Calu3 (cell line): ENCODE measurements around the gene JAKMIP2. TPM values are rescaled to one million over a fixed set of nuclear protein-coding genes. Genes with fewer than 3 reads are reported as not detected.
A peak's percentile ranks its signal among the peaks of the same experiment; 100 is the strongest.

ENCODE experiments used
- BruUV-seq: library from RNA; stranded (reverse); fragments of 400-500 nt; replicated peaks from 2 replicates; lab custom pipeline; 2021; lab: Mats Ljungman, UMichigan
- CTCF ChIA-PET: fragments of 300-600 bp; sonication (Branson Sonifier 250); formaldehyde crosslinking; loops from one replicate; lab custom pipeline; 2022; ENCODE audit warnings: antibody characterized with exemption; lab: Charles Lee
- DNase-seq: peaks from one replicate; pipeline ENCODE4 v3.0.0; 2022
- H3K27ac Mint-ChIP-seq: one replicate; pipeline ENCODE4 v1.8.0; 2022; ENCODE audit warnings: mixed read lengths; ENCODE audit not compliant: unreplicated experiment
- H3K27me3 Mint-ChIP-seq: one replicate; pipeline ENCODE4 v1.8.0; 2022; ENCODE audit warnings: mixed read lengths; ENCODE audit not compliant: unreplicated experiment
- H3K36me3 Mint-ChIP-seq: one replicate; pipeline ENCODE4 v1.8.0; 2022; ENCODE audit warnings: mild to moderate bottlenecking, moderate library complexity, mixed read lengths; ENCODE audit not compliant: insufficient read depth, unreplicated experiment
- H3K4me1 Mint-ChIP-seq: one replicate; pipeline ENCODE4 v1.8.0; 2022; ENCODE audit warnings: mild to moderate bottlenecking, low read depth, mixed read lengths; ENCODE audit not compliant: unreplicated experiment
- H3K4me3 Mint-ChIP-seq: one replicate; pipeline ENCODE4 v1.8.0; 2022; ENCODE audit warnings: mild to moderate bottlenecking, low read depth, moderate library complexity, mixed read lengths; ENCODE audit not compliant: unreplicated experiment
- H3K9me3 Mint-ChIP-seq: one replicate; pipeline ENCODE4 v1.8.0; 2022; ENCODE audit warnings: low read depth, mixed read lengths; ENCODE audit not compliant: unreplicated experiment
- intact Hi-C: fragments of 100-400 bp; cut with micrococcal nuclease; formaldehyde crosslinking; loops from one replicate; pipeline ENCODE4 v1.10.0; 2022; ENCODE audit not compliant: unreplicated experiment
- total RNA-seq: library from RNA; stranded (reverse); gene quantifications from 2 replicates; pipeline ENCODE4 v1.2.3, GENCODE V29; 2022
- TF ChIP-seq, protein P1 (sequence below): fragments of 200-600 bp; IDR thresholded peaks from one replicate; pipeline ENCODE4 v1.8.0; 2022; ENCODE audit warnings: antibody characterized with exemption; ENCODE audit not compliant: unreplicated experiment

Gene JAKMIP2
- total RNA-seq, 1 experiment from 2014 or later, result not detected

DNA sequence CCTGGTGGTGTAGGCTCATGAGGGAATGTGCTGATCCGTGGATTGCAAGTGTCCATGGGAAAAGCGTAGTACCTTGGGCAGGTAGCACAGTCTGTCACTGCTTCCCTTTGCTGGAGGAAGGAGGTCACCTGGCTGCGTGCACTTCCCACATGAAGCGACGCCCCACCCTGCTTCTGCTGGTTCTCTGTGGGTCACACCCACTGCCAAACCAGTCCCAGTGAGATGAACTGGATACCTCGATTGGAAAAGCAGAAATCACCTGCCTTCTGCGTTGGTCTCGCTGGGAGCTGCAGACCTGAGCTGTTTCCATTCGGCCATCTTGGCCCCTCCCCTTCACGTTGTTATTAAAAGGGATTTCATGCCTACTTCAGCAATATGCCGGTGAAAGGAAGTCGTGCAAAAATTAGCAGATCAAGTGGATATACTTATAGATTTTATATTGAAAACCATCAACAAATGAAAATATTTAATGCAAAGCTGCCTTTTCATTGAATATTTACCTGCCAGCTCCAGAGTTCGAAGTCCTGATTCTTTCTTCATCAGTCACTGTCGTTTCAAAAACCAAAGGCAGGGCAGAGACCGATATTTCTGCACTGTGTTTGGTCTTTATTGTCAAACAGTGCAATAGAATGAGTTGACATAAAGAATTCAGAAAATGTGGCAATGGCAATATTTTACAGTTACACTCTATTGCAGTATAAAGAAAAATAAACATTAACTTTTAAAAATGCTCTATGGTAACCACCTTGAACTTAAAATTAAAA, 123.2 kb downstream of the JAKMIP2 start:
- TF ChIP-seq, protein P1, sequence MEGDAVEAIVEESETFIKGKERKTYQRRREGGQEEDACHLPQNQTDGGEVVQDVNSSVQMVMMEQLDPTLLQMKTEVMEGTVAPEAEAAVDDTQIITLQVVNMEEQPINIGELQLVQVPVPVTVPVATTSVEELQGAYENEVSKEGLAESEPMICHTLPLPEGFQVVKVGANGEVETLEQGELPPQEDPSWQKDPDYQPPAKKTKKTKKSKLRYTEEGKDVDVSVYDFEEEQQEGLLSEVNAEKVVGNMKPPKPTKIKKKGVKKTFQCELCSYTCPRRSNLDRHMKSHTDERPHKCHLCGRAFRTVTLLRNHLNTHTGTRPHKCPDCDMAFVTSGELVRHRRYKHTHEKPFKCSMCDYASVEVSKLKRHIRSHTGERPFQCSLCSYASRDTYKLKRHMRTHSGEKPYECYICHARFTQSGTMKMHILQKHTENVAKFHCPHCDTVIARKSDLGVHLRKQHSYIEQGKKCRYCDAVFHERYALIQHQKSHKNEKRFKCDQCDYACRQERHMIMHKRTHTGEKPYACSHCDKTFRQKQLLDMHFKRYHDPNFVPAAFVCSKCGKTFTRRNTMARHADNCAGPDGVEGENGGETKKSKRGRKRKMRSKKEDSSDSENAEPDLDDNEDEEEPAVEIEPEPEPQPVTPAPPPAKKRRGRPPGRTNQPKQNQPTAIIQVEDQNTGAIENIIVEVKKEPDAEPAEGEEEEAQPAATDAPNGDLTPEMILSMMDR, result no peak
- intact Hi-C loops, result no loop called here
- Mint-ChIP-seq H3K27me3 (peaks cover 23% of the 10 kb centered on the region), H3K4me3 (peak overlapping the region; percentile 62), H3K27ac (peak overlapping the region; percentile 48), H3K36me3 (no peaks in the 10 kb centered on the region), H3K9me3 (peaks cover 5% of the 10 kb centered on the region), H3K4me1 (no peaks in the 10 kb centered on the region)
- CTCF ChIA-PET, result interaction anchor here (1.0 to 1.1 kb wide), 2 partner anchors 14 to 21 kb away, joined by 3 to 4 read pairs; no protein-coding TSS in a partner anchor
- no TSS peak for BruUV-seq
- DNase-seq, result peak; percentile 55

DNA sequence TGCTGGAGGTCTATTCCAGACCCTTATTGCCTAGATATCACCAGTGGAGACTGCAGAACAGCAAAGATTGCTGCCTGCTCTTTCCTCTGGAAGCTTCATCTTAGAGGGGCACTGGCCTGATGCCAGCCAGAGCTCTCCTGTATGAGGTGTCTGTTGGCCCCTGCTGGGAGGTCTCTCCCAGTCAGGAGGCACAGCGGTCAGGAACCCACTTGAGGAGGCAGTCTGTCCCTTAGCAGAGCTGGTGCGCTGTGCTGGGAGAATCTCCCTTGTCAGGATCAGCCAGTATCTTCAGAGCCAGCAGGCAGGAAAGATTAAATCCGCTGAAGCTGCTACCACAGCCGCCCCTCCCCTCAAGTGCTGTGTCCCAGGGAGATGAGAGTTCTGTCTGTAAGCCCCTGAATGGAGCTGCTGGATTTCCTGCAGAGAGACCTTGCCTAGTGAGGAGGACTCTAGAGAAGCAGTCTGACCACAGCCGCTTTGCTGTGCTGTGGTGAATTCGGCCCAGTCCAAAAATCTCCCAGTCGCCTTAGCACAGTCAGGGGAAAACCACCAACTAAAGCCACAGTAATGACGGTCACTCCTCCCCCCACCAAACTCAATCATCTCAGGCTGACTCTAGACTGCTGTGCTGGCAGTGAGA, 124.1 kb downstream of the JAKMIP2 start:
- Mint-ChIP-seq H3K9me3 (peaks cover 5% of the 10 kb centered on the region), H3K4me3 (no peak overlapping the region), H3K27me3 (peaks cover 17% of the 10 kb centered on the region), H3K4me1 (no peaks in the 10 kb centered on the region), H3K27ac (no peak overlapping the region), H3K36me3 (no peaks in the 10 kb centered on the region)
- TF ChIP-seq, protein P1, result no peak
- DNase-seq, result no peak
- intact Hi-C loops, result no loop called here
- BruUV-seq, result no TSS peak
- CTCF ChIA-PET, result no interaction called here

DNA sequence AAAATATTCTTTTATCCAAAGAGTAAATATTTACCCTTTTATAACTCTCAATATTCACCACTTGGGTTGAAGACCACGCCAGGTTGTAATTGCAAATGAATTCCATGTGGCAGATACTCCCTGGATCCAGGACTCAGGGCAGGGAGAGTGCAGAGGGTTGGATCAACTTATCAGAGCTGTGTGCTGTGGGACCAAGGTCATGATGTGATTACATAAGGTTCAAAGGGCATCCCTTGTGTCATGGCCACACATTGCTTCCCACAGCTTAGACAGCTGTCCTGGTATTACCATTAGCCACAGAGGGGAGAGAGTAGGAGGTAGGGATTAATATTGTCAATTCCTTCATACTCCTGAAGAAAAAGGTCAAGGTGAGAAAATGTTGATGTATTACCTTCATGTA, 133.9 kb downstream of the JAKMIP2 start:
- H3K36me3 Mint-ChIP-seq, result no peaks in the 10 kb centered on the region
- peaks cover 9% of the 10 kb centered on the region for H3K4me1 Mint-ChIP-seq
- H3K4me3 Mint-ChIP-seq, result no peak overlapping the region
- intact Hi-C loops, result no loop called here
- BruUV-seq, result no TSS peak
- no peak overlapping the region for H3K27ac Mint-ChIP-seq
- no peaks in the 10 kb centered on the region for H3K9me3 Mint-ChIP-seq
- TF ChIP-seq, protein P1, result no peak
- DNase-seq, result no peak
- no peaks in the 10 kb centered on the region for H3K27me3 Mint-ChIP-seq
- CTCF ChIA-PET, result no interaction called here

DNA sequence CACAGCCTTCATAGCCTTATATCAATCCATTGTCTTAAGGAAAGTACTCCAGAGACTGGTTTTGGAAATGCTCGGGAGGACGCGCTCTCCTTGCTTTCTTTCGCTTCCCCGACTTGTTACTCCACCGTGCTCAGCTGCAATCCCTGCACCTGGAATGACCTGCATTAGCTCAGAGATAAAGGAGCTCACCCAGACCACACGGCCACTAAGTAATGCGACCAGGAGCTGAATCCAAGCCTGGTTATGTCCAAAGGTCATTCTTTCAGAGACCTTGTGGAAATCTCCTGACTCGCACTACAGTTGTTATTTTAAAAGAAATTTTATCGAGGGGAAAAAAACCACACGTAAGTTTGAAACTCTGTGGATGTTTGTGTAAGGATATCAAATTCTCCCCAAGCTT, 137.3 kb downstream of the JAKMIP2 start:
- CTCF ChIA-PET, result interaction anchor here (0.7 to 1.5 kb wide), 5 partner anchors 12 to 1340 kb away, joined by 3 to 4 read pairs (median 3); no protein-coding TSS in a partner anchor
- TF ChIP-seq, protein P1, result no peak
- intact Hi-C loops, result no loop called here
- no peaks in the 10 kb centered on the region for H3K36me3 Mint-ChIP-seq
- peaks cover 9% of the 10 kb centered on the region for H3K4me1 Mint-ChIP-seq
- H3K27ac Mint-ChIP-seq, result no peak overlapping the region
- H3K27me3 Mint-ChIP-seq, result no peaks in the 10 kb centered on the region
- DNase-seq, result no peak
- H3K4me3 Mint-ChIP-seq, result peak overlapping the region; percentile 16
- no TSS peak for BruUV-seq
- H3K9me3 Mint-ChIP-seq, result no peaks in the 10 kb centered on the region
